ENCODE data around the gene LRRC31.

The LRRC31 gene
- total RNA-seq = 0 reads per million in 4 donors

DNA sequence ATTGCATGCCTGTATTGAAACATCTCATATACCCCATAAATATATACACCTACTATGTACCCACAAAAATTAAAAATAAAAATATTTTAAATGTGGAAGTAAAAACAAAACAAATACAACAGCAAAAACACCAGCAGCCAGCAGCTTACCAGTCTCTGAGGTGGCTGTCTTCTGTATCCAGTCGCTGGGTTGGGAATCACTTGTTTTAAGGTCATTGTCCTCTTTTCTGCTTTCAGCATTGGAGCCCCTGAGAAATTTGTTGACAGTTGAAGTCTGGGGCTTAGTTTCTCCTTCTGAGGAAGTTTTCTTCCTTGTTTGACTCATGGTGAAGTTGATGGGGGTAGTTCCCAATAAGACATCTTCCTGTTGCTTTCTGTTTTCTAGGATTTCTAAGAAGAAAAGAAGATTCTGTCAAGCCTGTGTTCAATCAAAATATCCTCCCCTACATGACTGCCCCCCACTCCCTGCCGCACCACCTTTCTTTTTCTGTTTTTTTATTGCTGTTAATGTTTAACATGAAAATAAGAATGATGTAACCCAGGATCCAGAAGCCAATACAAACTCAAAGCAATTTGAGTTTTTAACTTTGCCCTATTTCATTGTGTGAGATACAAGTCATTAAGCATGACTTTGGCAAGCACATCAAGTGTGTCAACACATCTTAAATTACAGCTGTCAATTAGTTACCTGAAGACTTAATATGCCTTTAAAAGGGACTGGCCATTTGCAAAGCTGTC, at the start of gene LRRC31:
LRRC31 (minus strand) TSS at position 452 of the 737 bp plus-strand sequence; CDS start at position 324, 128 bp downstream.
- no peak for DNase-seq

DNA sequence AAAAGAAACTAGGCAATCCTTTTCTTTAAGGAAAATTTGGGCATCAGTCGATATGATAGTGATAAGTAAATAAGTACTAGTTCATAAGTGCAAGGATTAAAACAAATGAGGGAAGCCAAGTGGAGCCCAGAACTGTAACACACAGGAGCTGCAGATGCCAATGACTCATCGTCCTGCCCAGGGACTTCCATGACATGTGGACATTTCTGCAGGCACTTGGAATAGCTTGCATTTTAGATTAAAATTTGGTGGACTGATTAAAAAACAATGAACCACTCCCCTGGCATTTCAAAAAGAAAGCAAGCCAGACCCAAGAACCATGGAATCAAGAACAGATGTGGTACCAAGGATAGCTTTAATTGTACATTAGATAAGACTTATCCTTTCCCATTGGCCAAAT, 44.6 kb upstream of the LRRC31 start:
- no peak for DNase-seq

DNA sequence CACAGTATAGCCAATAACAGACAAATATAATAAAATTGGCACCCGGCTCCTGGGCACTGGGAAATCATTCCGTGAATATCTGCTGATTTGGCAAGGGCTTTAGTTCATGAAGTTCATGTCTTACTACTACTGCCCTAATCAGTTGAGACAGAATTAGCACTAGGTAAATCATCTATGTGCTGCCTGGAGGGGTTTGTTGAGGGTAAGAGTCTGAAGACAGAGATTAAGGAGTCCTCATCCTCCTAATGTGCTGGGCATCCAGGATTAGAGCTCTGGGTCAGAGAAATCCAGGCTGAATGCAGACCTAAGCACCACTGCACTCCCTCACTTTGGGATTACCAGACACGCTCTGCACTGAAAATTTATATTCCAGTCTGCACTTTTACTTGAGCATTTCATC, 43.6 kb upstream of the LRRC31 start:
- no peak for DNase-seq

DNA sequence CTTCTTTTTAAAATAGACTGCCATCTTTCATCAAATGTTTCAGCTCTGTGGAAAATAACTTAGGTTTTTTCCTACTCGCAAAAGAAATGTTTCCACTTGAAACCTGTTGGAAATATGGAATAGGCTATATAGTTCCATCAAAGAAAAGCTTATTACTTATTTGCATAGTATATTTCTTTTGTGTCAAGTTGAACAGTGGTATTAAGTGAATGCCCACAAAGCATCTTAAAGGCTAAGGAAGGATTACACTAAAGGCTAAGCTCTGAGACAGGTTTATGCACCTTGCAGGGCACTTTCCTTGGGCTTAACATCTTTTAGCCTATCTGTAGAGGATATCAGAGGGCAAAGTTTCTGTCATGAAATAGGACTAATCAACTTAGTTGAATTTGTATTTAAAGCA, 41.5 kb upstream of the LRRC31 start, which contains the start of gene SAMD7:
SAMD7 (plus strand) TSS at position 301 of the 400 bp plus-strand sequence. CDS start 7,927 bp downstream, outside the sequence.
- no peak for DNase-seq

DNA sequence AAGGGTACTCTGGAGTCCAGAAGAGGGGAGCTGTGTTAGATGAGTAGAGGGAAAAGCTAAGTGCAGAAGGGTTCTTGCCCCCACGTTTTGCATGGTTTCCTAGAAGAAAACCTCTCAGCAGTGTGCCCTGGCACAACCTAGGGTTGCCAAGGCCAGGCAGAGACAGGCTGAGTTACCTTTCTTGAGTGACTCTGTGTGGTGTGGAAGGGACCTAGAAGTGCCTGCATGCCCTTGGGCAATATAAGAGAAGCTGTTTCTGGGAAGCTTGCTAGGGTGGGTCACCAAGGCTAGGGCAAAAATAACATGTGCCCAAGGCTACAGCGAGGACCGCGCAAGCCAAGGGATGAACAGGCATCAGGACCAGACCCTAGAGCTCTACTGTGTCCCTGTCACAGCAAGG, 38.2 kb upstream of the LRRC31 start:
- DNase-seq = no peak

DNA sequence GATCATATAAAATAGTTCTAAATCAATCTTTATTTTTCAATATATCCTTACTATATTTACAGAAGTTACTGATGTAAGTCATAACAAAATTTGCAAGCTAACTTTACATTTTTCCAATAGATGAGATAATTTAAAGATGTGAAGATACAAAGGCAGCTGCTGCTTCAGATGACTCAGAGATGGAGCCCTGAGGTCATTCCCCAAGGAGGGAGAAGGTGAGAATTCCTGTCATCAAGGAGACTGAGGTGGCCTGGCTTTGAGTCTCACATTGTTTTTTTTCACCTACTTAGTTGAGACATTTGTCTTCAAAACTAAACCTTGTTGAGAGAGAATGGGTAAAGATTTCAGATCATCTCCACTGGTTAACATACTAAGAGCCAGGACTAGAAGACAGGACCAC, 37.7 kb upstream of the LRRC31 start:
- DNase-seq = no peak

DNA sequence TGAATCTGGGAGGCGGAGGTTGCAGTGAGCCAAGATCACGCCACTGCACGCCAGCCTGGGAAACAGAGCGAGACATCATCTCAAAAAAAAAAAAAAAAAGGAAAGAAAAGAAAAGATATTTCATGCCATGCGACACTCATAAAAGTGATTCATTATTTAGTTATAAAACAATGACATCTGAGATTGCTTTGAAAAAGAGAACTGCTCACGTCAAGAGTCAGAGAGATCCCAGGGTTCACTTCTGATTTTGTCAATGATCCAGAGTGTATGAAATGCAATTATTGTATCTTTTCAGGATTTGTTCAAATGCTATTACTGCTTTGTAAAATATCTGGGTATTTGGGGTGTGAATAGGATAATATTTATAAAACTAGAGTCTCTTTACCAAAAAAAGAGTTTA, 35.7 kb upstream of the LRRC31 start:
- DNase-seq = no peak

DNA sequence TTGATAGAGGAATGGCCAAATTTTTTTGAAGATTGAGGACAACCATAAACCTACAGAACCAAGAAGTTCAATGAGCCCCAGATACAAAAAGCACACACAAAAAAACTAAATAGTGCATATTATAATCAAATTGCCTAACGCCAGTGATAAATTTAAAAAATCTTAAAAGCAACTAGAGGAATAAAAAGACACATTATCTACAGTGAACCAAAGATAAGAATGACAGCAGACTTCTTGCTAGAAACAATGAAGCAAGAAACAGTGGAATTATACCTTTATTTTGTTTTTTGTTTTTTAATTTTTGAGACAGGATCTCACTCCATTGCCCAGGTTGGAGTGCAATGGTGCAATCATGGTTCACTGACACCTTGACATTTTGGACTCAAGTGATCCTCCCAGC, 31.7 kb upstream of the LRRC31 start:
- DNase-seq = no peak

DNA sequence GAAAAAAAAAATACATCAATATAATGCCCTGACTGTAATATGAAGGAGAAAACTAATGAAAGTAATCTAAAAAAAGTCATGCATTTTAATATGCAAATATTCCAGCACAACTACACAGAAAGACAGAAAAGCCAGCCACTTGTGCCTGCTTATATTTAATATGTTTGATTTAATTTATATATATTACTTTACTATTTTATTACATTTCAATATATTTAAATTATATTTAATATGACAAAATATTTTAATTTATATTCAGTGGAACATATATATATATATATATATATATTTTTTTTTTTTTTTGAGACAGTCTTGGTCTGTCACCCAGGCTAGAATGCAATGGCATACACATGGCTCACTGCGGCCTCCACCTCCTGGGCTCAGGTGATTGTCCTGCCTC, 27.5 kb upstream of the LRRC31 start:
- no peak for DNase-seq

DNA sequence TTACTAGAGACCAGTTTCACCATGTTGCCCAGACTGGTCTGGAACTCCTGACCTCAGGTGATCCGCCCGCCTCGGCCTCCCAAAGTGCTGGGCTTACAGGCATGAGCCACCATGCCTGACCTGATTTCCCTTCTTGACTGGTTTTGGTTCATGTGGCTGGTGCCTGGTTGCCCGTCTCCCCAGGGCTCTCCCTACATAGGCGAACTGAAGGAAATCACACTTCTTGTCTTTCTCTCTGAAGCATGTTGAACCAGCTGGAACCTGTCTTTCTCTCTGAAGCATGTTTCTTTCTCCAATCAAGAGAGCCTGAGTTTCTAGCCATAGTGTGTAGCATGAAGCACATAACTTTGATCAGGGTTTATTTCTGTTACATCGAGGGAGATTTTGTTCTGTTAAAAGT, 25.3 kb upstream of the LRRC31 start:
- DNase-seq = no peak

DNA sequence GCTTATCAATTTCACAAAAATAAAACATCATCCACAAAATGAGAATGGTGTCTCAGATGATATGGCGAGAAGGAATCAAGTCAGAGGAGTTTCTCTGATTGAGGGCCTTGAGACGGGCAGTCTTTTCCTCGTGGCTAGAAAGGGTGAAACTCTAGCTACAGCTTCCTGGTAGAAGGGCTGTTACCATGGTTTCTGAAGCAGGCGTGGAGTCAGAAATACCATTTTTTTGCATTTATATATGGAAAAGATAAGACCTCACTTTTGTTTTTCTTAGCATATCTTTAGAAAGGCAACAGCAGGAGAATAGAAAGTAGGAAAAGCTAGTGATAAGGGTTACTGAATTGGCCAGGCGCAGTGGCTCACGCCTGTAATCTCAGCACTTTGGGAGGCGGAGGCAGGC, 24.4 kb upstream of the LRRC31 start:
- DNase-seq = no peak

DNA sequence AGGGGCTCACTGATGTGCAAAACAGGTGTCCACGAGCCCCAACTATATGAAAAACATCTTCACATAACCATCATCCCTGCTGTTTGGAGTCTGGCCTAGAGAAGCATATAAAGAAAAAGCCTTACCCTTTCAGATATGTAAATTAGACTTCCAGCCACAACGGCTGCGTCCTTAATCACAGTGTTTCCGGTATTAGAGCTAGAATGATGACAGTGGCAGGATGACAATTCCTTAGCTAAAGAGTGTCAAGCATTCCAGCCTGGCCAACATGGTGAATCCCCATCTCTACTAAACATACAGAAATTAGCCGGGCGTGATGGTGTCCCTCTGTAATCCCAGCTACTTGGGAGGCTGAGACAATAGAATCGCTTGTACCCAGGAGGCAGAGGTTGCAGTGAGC, 22.2 kb upstream of the LRRC31 start:
- DNase-seq = no peak

DNA sequence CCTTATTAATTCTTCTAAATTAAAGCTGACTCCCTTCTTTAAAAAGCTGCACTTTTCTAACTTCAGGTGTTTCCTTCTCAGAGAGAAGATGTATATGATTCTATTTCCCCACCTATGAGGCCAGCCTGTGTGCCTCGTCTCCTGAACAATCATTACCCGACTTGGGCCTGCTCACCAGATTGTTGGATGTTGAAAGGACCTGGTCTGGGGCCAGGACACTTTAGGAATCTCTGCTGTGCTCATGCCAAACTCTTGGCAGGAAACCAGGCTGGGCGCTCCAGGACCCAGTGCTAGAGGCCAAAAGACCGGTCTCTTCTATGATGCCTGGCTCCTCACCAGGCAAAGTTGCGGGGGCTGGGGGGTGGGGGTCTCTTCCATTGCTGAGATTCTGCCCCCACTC, 16.9 kb upstream of the LRRC31 start:
- DNase-seq = no peak

DNA sequence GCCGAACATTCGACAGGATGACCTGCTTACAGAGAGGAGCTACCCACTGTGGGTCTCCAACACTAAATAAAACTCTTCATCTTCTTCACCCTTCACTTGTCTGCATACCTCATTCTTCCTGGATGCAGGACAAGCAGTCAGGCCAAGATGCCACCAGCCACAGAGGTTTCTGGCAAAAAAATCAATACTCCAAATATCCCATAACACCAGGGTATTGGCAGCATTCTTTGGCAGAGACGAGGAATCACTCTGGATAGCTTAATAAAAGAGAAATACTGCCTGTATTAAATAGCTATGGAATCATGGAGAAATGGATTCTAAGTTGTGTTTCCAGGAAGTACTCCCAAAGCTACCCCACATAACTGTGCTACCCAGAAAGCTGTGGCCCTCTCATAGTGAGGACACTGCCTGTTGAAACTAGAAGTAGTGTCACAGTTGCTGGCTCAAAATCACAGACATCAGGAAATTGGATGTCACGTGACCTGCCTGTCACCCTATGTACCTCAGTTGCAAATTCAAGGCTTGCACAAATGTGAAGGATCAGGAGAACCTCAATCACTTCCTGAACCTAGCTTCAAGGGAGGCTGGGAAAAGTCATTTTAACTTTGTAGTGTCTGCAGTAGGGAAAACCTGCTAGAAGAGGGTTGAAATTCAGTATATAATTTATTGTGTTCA, 11.0 kb upstream of the LRRC31 start:
- no peak for DNase-seq

DNA sequence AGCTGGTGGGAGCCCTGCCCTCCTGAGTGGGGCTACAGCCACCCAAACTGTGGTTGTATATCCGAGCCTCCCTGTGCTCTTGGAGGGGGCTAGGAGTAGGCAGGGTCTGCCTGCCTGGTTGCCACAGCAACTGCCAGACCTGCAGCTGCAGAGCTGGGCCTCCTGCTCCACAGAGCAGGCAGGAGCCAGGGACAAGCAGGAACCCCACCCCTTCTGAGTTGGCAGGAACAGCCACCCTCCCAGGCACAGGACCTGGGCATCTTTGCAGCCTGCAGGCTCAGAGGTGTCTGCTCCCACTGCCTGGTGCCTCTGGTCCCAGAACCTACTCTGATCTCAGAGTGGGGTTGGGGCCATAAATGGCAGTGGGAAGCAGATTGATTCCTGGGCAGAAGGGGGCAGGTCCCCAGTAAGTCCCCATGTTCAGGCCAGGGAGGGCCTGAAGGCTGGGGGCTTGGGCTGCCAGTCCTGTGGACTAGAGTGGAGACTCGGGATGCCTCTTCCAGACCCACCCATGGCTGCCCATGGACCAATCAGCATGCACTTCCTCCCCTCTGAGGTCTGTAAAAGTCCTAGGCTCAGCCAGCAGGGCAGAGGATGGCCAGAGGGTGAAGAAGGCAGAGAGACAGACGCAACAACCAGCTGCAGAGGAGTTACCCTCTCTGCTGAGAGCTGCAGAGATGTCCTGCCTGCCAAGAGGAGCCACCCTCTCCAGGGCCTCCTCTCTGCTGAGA, 10.3 kb upstream of the LRRC31 start:
- DNase-seq = no peak

DNA sequence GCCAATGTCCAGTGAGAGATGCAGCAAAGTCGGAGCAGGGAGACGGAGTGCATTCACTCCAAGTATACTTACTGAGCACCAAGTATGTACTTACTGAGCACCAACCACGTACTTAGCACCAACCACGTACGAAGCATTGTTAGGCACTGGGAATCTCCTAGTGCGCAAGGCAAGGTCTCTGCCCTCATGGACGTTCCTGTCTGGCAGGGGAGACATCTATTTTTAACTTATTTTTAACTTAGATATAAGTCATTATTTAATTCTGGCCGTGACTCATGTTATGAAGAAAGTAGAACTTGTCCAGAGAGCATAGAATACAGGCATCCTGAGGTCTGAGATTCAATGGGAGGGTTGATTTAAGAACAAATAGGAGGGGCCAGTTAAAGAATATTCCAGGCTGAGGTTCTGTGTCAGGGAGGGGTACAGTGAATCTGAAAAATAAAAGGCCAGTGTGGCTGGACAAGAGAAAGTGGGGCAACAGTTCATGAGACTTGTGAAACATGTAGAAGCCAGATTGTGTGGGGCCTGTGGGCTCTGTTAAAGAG, 9.3 kb upstream of the LRRC31 start:
- no peak for DNase-seq

DNA sequence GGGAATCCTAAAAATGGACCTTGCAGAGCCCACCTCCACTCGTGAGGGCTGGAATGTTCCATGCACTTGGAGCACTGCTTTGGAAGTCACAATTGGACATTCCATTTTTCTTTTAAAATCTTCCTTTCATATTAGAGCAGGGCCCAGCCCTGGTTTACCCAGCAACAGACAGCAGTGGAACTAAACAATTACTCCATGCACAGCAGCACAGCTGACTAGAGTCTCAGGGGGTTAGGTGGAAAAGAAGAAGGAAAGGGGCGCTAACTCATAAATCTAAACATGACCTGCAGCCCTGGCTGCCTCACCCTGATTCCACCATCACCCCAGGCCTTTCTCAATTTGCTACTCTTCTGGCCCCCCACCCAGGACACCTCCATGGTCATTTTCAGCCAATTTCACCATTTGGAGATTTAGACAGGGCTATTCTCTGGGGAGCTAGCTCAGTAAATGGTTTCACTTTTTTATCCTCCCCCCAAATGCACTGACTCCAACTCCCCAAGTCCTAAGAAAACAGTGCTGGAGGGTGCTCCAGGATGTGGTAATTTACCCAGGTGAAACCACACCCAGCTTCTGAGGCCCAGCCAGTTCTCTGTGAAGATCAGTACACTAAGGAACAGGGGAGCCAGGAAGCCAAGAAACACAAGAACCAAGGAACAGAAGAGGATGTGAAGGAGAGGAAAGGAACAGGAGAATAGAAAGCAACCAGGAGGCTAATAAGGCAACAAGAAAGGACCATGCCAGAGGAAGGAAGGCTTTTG, 1.6 kb upstream of the LRRC31 start:
- DNase-seq = peak in 1 of 5 donors; percentile 28

DNA sequence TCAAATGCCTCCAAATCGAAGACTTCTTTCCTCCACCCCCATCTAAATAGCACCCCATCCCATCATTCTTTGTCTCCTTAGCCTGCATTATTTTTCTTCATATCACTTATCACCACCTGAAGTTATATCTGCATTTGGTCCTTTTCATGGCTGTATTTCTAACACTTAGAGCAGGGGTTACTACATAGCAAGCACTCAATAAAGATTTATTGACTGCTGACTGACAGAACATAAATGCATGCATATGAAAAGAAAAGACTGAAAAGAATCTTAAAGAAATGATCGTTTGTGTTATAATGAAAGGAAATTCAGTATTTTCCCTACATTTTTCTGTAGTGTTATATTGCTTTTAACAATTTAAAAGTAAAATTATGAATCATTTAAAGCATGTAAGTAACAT, 1.4 kb downstream of the LRRC31 start:
- no peak for DNase-seq

DNA sequence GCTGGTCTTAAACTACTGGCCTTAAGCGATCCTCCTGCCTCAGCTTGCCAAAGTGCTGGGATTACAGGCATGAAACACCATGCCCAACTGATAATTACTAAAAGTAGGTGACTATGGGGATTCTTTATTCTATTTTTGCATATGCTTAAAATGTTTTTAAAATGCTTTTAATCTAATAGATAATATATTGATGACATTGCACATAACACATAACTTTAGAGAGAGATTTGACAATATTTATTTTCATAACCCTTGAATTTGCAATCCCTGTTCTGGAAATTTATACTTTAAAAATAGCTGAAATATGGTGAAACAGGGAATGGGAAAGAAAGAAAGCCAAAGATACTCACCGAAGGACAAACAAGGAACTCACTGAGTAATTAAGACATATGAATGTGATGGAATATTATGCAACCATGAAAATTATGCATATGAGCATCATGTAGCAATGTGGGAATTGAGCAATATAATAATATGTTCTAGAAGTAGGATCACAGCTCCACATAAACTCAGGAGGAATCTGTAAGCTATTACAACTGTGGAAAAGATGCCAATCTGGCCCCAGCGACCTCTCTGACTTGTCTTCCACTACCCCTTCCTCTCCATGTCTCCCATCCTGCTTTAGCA, 2.0 kb downstream of the LRRC31 start:
- DNase-seq = no peak

DNA sequence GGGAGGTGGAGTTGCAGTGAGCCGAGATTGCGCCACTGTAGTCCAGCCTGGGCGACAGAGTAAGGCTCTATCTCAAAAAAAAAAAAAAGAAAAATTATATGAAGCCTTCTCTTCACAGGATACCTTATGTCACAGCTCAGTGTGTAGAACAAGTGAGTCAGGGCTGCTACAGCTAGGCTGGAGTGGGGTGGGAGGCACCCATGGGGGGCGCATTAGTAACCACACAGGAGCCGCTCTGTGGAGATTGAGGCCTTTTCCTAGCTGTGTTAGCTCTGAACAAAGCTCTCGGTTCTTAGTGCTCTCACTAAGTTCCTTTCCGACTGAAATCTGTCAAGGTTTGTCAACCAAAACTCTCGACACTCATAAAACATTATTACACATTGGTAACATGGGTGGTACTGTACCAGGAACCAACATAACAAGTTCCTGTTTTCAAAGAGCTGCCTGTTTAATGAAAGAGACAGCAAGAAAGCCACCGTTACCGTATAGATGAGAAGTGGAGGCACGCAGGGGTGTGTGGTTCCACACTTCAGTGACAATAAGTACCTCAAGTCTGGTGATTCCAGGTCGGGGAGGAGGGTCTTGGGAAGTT, 4.5 kb downstream of the LRRC31 start:
- DNase-seq = peak in 1 of 5 donors; percentile 50

DNA sequence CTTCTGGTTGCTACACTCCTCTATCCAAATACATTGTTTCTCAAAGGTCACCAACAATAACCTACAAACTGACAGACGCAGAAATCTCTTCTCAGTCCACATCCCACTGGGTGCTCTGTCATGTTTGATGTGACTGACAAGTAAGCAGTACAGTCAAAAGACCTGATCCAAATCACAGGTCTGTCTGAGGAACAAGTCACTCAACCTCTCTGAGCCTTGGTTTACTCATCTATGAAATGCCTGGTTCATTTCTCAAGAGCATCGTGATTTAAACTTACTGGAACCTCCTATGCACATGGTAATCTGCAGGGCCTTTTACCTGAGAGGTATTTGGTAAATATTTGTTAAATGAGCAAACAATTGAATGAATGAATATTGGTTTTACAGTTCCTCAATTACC, 5.5 kb downstream of the LRRC31 start:
- no peak for DNase-seq

DNA sequence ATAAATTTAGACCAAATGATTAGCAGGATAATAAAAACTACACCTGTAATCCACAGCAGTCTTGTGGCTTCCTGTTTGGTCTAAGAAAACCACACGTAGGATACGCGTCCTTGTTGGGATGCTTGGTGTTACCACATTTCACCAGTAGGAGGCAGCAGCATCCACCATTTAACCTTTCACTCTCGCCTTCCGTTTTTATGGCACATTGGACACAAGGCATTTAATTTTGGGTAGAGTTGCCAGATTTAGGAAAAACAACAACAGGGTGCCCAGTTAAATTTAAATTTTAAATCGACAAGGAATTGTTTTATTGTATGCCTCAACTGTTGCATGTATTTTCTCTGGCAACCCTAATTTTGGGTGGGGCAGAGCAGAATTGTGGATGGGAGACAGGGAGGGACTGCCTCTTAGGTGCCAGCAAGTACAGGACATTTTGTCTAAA, 6.3 kb downstream of the LRRC31 start:
- peak; percentile 27 to 72 (median 49) for DNase-seq

All from T-helper 1 cell (primary cell).